Tibial nerve (tissue), 4 donors: ENCODE data around the gene ZNF35. TPM values are rescaled to one million over a fixed set of nuclear protein-coding genes. Genes with fewer than 3 reads are reported as not detected.

Experiments used
- DNase-seq, 2 donors: peaks; one replicate each; pipeline ENCODE4 v3.0.0-alpha.2; 2019; ENCODE audit warnings: low spot score in 2 of 2
- H3K27ac ChIP-seq, 4 donors: fragments of 200-600 bp; sonication (generic) in 3 of 4; one replicate each; pipeline ENCODE4 v1.5.1; 2017 to 2019; ENCODE audit warnings: mild to moderate bottlenecking in 1 of 4
- H3K27me3 ChIP-seq, 2 donors: fragments of 200-600 bp; sonication (generic) in 1 of 2; one replicate each; pipeline versions ENCODE4 v1.5.1 to v1.6.0; 2017 to 2019
- H3K36me3 ChIP-seq, 3 donors: fragments of 200-600 bp; sonication (generic); one replicate each; pipeline ENCODE4 v1.5.1; 2018 to 2019
- H3K4me1 ChIP-seq, 4 donors: fragments of 200-600 bp; sonication (generic) in 3 of 4; one replicate each; pipeline ENCODE4 v1.5.1; 2017 to 2019
- H3K4me3 ChIP-seq, 4 donors: fragments of 200-600 bp; sonication (generic) in 3 of 4; one replicate each; pipeline ENCODE4 v1.5.1; 2017 to 2019; ENCODE audit warnings: mild to moderate bottlenecking in 1 of 4, moderate library complexity in 1 of 4
- H3K9me3 ChIP-seq, 4 donors: fragments of 200-600 bp; sonication (generic) in 3 of 4; one replicate each; pipeline ENCODE4 v1.5.1; 2017 to 2019
- EP300 ChIP-seq, 2 donors: sonication (generic); formaldehyde crosslinking; IDR thresholded peaks; one replicate each; pipeline ENCODE4 v1.6.1; 2017; ENCODE audit warnings: antibody characterized with exemption in 2 of 2, mild to moderate bottlenecking in 1 of 2
- POLR2A ChIP-seq, 2 donors: fragments of 450-650 bp; IDR thresholded peaks; one replicate each; pipeline ENCODE4 v1.6.1; 2017; ENCODE audit warnings: antibody characterized with exemption in 2 of 2, mild to moderate bottlenecking in 2 of 2, moderate library complexity in 2 of 2
- WGBS, 2 donors: methylation state at CpG; one replicate each; pipeline ENCODE4 v1.1.5; 2018; 5-methylcytosine and 5-hydroxymethylcytosine counted together
- total RNA-seq, 4 donors: library from RNA; depleted of rRNA; stranded (reverse); fragments of >200 nt; gene quantifications; one replicate each; pipeline ENCODE4 v1.1.0, GENCODE V29; 2016
- TF ChIP-seq, protein P1 (sequence below), 5 experiments: fragments of 200-600 bp in 3 of 5; fragments of 450-650 bp in 2 of 5; sonication (generic) in 3 of 5; IDR thresholded peaks; one replicate each; pipeline ENCODE4 v1.5.1; 2016 to 2019; ENCODE audit warnings: antibody characterized with exemption in 5 of 5, mild to moderate bottlenecking in 3 of 5, moderate library complexity in 2 of 5

ZNF35 gene
- total RNA-seq, 4 donors from 2014 or later, result 11.9 to 25.1 (median 16.5) TPM

- WGBS, 2 donors, result 97 to 100% methylated on average over 3 of the region's 3 CpGs
- H3K27me3 ChIP-seq, result no peaks in the 10 kb centered on the region
- TF ChIP-seq POLR2A (IDR thresholded peaks at IDR 0.05) (no peak), EP300 (IDR thresholded peaks at IDR 0.05) (no peak)
- TF ChIP-seq, protein P1, sequence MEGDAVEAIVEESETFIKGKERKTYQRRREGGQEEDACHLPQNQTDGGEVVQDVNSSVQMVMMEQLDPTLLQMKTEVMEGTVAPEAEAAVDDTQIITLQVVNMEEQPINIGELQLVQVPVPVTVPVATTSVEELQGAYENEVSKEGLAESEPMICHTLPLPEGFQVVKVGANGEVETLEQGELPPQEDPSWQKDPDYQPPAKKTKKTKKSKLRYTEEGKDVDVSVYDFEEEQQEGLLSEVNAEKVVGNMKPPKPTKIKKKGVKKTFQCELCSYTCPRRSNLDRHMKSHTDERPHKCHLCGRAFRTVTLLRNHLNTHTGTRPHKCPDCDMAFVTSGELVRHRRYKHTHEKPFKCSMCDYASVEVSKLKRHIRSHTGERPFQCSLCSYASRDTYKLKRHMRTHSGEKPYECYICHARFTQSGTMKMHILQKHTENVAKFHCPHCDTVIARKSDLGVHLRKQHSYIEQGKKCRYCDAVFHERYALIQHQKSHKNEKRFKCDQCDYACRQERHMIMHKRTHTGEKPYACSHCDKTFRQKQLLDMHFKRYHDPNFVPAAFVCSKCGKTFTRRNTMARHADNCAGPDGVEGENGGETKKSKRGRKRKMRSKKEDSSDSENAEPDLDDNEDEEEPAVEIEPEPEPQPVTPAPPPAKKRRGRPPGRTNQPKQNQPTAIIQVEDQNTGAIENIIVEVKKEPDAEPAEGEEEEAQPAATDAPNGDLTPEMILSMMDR (IDR thresholded peaks at IDR 0.05), result no peak
- peaks cover 0 to 85% (median 21%) of the 10 kb centered on the region in 3 donors for H3K36me3 ChIP-seq
- DNase-seq, result no peak
- no peak overlapping the region for H3K27ac ChIP-seq
- peaks cover 0 to 13% (median under 1%) of the 10 kb centered on the region in 4 donors for H3K4me1 ChIP-seq
- H3K9me3 ChIP-seq, result peaks cover 0 to 20% (median 10%) of the 10 kb centered on the region in 4 donors
- H3K4me3 ChIP-seq, result no peak overlapping the region
Observed at GRCh38 chr3:44632193-44632592, 16.3 kb upstream of the ZNF35 start.

DNA sequence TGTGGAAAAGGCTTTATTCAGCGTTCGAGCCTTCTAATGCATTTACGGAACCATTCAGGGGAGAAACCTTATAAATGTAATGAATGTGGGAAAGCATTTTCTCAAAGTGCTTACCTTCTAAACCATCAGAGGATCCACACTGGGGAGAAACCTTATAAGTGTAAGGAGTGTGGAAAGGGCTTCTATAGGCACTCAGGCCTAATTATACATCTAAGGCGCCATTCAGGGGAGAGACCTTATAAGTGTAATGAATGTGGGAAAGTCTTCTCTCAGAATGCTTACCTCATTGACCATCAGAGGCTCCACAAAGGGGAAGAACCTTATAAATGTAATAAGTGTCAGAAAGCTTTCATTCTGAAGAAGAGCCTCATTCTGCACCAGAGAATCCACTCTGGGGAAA, 6.2 kb upstream of the ZNF35 start:
- DNase-seq, result no peak
- peaks cover 3 to 75% (median 26%) of the 10 kb centered on the region in 3 donors for H3K36me3 ChIP-seq
- TF ChIP-seq, protein P1 (IDR thresholded peaks at IDR 0.05), result no peak
- TF ChIP-seq EP300 (IDR thresholded peaks at IDR 0.05) (no peak), POLR2A (IDR thresholded peaks at IDR 0.05) (no peak)
- H3K4me1 ChIP-seq, result no peaks in the 10 kb centered on the region
- peaks cover 0 to 84% (median 34%) of the 10 kb centered on the region in 4 donors for H3K9me3 ChIP-seq
- H3K27ac ChIP-seq, result no peak overlapping the region
- H3K27me3 ChIP-seq, result no peaks in the 10 kb centered on the region
- H3K4me3 ChIP-seq, result no peak overlapping the region
- WGBS, 2 donors, result 97 to 99% methylated on average over 4 of the region's 4 CpGs

GRCh38 chr3:44643024-44643423, 5.5 kb upstream of the ZNF35 start:
- no peak for DNase-seq
- H3K4me3 ChIP-seq, result no peak overlapping the region
- H3K27ac ChIP-seq, result no peak overlapping the region
- H3K27me3 ChIP-seq, result no peaks in the 10 kb centered on the region
- H3K9me3 ChIP-seq, result peaks cover 0 to 78% (median 31%) of the 10 kb centered on the region in 4 donors
- 96 to 98% methylated on average over 4 of the region's 4 CpGs for WGBS, 2 donors
- TF ChIP-seq POLR2A (IDR thresholded peaks at IDR 0.05), result no peak
- no peak for TF ChIP-seq EP300 (IDR thresholded peaks at IDR 0.05)
- TF ChIP-seq, protein P1 (IDR thresholded peaks at IDR 0.05), result no peak
- H3K36me3 ChIP-seq, result peaks cover 3 to 69% (median 26%) of the 10 kb centered on the region in 3 donors
- H3K4me1 ChIP-seq, result peaks cover 0 to under 1% (median 0%) of the 10 kb centered on the region in 4 donors

GRCh38 chr3:44647771-44648170, 761 bp upstream of the ZNF35 start:
- Histone ChIP-seq H3K4me3 (no peak overlapping the region), H3K27ac (no peak overlapping the region), H3K36me3 (peaks cover under 1 to 45% (median 20%) of the 10 kb centered on the region in 3 donors), H3K4me1 (peaks cover 0 to 18% (median 0%) of the 10 kb centered on the region in 4 donors), H3K9me3 (peaks cover 0 to 33% (median 9%) of the 10 kb centered on the region in 4 donors), H3K27me3 (no peaks in the 10 kb centered on the region)
- WGBS, 2 donors, result 89 to 92% methylated on average over 1 of the region's 1 CpG
- no peak for DNase-seq
- TF ChIP-seq POLR2A (IDR thresholded peaks at IDR 0.05) (no peak), EP300 (IDR thresholded peaks at IDR 0.05) (no peak)
- TF ChIP-seq, protein P1 (IDR thresholded peaks at IDR 0.05), result no peak

GRCh38 chr3:44649709-44650108, 1.2 kb downstream of the ZNF35 start:
- WGBS, 2 donors, result 83% methylated on average over 1 of the region's 1 CpG
- H3K36me3 ChIP-seq, result peaks cover 3 to 49% (median 30%) of the 10 kb centered on the region in 3 donors
- no peak overlapping the region for H3K4me3 ChIP-seq
- DNase-seq, result no peak
- peaks cover 0 to 26% (median 1%) of the 10 kb centered on the region in 4 donors for H3K9me3 ChIP-seq
- H3K27me3 ChIP-seq, result no peaks in the 10 kb centered on the region
- H3K27ac ChIP-seq, result no peak overlapping the region
- TF ChIP-seq POLR2A (IDR thresholded peaks at IDR 0.05), result no peak
- no peak for TF ChIP-seq EP300 (IDR thresholded peaks at IDR 0.05)
- TF ChIP-seq, protein P1 (IDR thresholded peaks at IDR 0.05), result no peak
- peaks cover 0 to 18% (median 0%) of the 10 kb centered on the region in 4 donors for H3K4me1 ChIP-seq
